ENCODE data around the gene RFX8.

RFX8 gene

GRCh38 chr2:101410114-101410513, 64.8 kb downstream of the RFX8 start:
- DNase-seq (ENCODE audit: low read depth) = no peak

- DNase-seq (ENCODE audit: low read depth) = no peak
These were observed 65.2 kb downstream of the RFX8 start for GRCh38 chr2:101409699-101410098.

- no peak for DNase-seq (ENCODE audit: low read depth)
These were observed 66.0 kb downstream of the RFX8 start for GRCh38 chr2:101408925-101409324.

GRCh38 chr2:101405351-101405899, 69.5 kb downstream of the RFX8 start:
- DNase-seq (ENCODE audit: low read depth) = no peak

- DNase-seq (ENCODE audit: low read depth) = no peak
These were observed 71.2 kb downstream of the RFX8 start for GRCh38 chr2:101403745-101404144.

- DNase-seq (ENCODE audit: low read depth) = no peak
These were observed 72.3 kb downstream of the RFX8 start for GRCh38 chr2:101402630-101403029.

- no peak for DNase-seq (ENCODE audit: low read depth)
These were observed 73.0 kb downstream of the RFX8 start for GRCh38 chr2:101401906-101402305.

GRCh38 chr2:101401326-101401665, 73.6 kb downstream of the RFX8 start:
- DNase-seq (ENCODE audit: low read depth) = no peak

GRCh38 chr2:101400506-101401325, 74.2 kb downstream of the RFX8 start:
- DNase-seq (ENCODE audit: low read depth) = no peak

GRCh38 chr2:101400048-101400447, 74.9 kb downstream of the RFX8 start:
- DNase-seq (ENCODE audit: low read depth) = no peak

GRCh38 chr2:101399021-101399799, 75.7 kb downstream of the RFX8 start:
- DNase-seq (ENCODE audit: low read depth) = no peak

- no peak for DNase-seq (ENCODE audit: low read depth)
These were observed 76.6 kb downstream of the RFX8 start for GRCh38 chr2:101398116-101398821.

- peak; percentile 92 for DNase-seq (ENCODE audit: low read depth)
These were observed 78.6 kb downstream of the RFX8 start for GRCh38 chr2:101396316-101396717.

- DNase-seq (ENCODE audit: low read depth) = no peak
These were observed 79.2 kb downstream of the RFX8 start for GRCh38 chr2:101395545-101396315.

GRCh38 chr2:101388232-101388631, 86.7 kb downstream of the RFX8 start:
- no peak for DNase-seq (ENCODE audit: low read depth)

- no peak for DNase-seq (ENCODE audit: low read depth)
These were observed 87.6 kb downstream of the RFX8 start, which contains the start of gene CREG2 for GRCh38 chr2:101387151-101387834. Gene CREG2 (minus strand): TSS chr2:101387503. CDS start chr2:101387457, 46 bp downstream.

GRCh38 chr2:101386599-101387150, 88.2 kb downstream of the RFX8 start:
- DNase-seq (ENCODE audit: low read depth) = no peak

- DNase-seq (ENCODE audit: low read depth) = no peak
These were observed 91.8 kb downstream of the RFX8 start for GRCh38 chr2:101383016-101383541.

- no peak for DNase-seq (ENCODE audit: low read depth)
These were observed 92.5 kb downstream of the RFX8 start for GRCh38 chr2:101382442-101382841.

GRCh38 chr2:101380376-101380775, 94.5 kb downstream of the RFX8 start:
- peak; percentile 51 for DNase-seq (ENCODE audit: low read depth)
